ENCODE data around the gene CYTL1. TPM values are rescaled to one million over a fixed set of nuclear protein-coding genes. Genes with fewer than 3 reads are reported as not detected.

The CYTL1 gene
- total RNA-seq, 5 donors from 2014 or later (not counting 1 experiment from before 2014, with no cell fraction given): 0.38 to 1.6 (median 0.59) TPM; not detected in 2

Other genes starting within 250 kb of the CYTL1 start
- gene MSX1, start 159.8 kb downstream of the CYTL1 start, total RNA-seq: not detected
- gene STK32B, start 32.0 kb upstream of the CYTL1 start, total RNA-seq: under 1 TPM in 3 of 5 donors, not detected in 2; 0.12 to 0.20 (median 0.15) TPM

All from T-cell (primary cell).